Fibroblast of the aortic adventitia (primary cell): ENCODE measurements around the gene NOL4L. TPM values are rescaled to one million over a fixed set of nuclear protein-coding genes. Genes with fewer than 3 reads are reported as not detected.

ENCODE experiments used
- DNase-seq: peaks from one replicate; pipeline ENCODE4 v3.0.0-alpha.2; 2010; ENCODE audit warnings: low read depth
- H3K4me3 ChIP-seq: 2 replicates; pipeline ENCODE4 v1.5.1; 2011; ENCODE audit warnings: low read depth, mild to moderate bottlenecking, control low read depth, low read length, moderate library complexity
- total RNA-seq: library from RNA; depleted of rRNA; stranded (reverse); fragments of >200 nt; gene quantifications from 2 replicates; pipeline ENCODE4 v1.2.3, GENCODE V29; 2012; ENCODE audit warnings: low replicate concordance
- TF ChIP-seq, protein P1 (sequence below): IDR thresholded peaks from 2 replicates; pipeline ENCODE4 v1.5.1; 2011; ENCODE audit warnings: mild to moderate bottlenecking, low read length, control low read depth, inconsistent platforms; ENCODE audit not compliant: insufficient read depth

NOL4L gene
- total RNA-seq, 1 donor, result 4.5 TPM

DNA sequence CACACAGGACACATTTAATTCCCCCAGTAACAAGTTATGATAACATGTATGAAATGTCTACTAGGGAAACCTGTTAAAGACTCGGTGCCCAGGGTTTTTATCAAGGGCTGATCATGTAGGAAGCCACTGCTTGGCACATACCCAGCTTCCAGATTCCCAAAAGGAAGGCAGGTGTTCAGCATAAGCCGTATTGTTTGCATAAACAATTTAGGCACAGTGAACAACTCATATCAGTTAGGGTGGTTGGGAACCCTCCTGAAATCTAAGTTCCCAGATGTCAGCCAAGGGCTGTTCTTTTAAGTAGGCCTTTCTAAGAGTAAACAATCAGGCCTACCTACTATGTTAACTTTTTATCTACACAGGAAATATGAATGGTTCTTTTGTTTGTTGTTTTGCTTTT is 152.9 kb downstream of the NOL4L start:
- H3K4me3 ChIP-seq, result no peak overlapping the region
- no peak for DNase-seq
- TF ChIP-seq, protein P1, sequence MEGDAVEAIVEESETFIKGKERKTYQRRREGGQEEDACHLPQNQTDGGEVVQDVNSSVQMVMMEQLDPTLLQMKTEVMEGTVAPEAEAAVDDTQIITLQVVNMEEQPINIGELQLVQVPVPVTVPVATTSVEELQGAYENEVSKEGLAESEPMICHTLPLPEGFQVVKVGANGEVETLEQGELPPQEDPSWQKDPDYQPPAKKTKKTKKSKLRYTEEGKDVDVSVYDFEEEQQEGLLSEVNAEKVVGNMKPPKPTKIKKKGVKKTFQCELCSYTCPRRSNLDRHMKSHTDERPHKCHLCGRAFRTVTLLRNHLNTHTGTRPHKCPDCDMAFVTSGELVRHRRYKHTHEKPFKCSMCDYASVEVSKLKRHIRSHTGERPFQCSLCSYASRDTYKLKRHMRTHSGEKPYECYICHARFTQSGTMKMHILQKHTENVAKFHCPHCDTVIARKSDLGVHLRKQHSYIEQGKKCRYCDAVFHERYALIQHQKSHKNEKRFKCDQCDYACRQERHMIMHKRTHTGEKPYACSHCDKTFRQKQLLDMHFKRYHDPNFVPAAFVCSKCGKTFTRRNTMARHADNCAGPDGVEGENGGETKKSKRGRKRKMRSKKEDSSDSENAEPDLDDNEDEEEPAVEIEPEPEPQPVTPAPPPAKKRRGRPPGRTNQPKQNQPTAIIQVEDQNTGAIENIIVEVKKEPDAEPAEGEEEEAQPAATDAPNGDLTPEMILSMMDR, result no peak

DNA sequence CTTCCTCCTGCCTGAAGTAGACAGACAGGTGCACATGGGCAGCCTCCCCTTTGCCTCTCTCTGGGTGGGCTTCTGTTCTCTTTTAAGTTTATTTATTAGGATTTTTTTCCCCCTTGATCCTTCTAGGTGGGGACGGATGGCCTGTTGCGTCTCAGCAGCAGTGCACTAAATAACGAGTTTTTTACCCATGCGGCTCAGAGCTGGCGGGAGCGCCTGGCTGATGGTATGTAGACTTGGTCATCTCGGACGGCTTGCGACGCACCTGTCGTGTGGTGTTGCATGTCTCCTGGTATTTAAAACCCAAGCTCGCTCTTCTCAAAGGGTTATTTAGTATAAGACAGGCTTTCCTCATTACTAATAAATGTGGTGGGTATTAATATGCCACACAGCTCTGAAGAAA is 153.7 kb downstream of the NOL4L start:
- no peak overlapping the region for H3K4me3 ChIP-seq
- no peak for DNase-seq
- TF ChIP-seq, protein P1, result no peak

GRCh38 chr20:32429745-32430360 is 155.3 kb downstream of the NOL4L start:
- TF ChIP-seq, protein P1, result no peak
- DNase-seq, result no peak
- no peak overlapping the region for H3K4me3 ChIP-seq

GRCh38 chr20:32429343-32429742 is 155.8 kb downstream of the NOL4L start:
- no peak for DNase-seq
- TF ChIP-seq, protein P1, result no peak

GRCh38 chr20:32427996-32428395 is 157.1 kb downstream of the NOL4L start:
- DNase-seq, result no peak
- TF ChIP-seq, protein P1, result no peak
- H3K4me3 ChIP-seq, result no peak overlapping the region

More at GRCh38 chr20:32429343-32429742, 155.8 kb downstream of the NOL4L start:
- H3K4me3 ChIP-seq, result no peak overlapping the region

- H3K4me3 ChIP-seq, result no peak overlapping the region
- DNase-seq, result no peak
- TF ChIP-seq, protein P1, result no peak
Measured at GRCh38 chr20:32421290-32421689, 163.8 kb downstream of the NOL4L start.

GRCh38 chr20:32418376-32418775 is 166.8 kb downstream of the NOL4L start:
- no peak for DNase-seq
- no peak overlapping the region for H3K4me3 ChIP-seq
- TF ChIP-seq, protein P1, result no peak
